Stimulated activated CD8-positive, alpha-beta memory T cell treated with anti-CD3 and anti-CD28 coated beads, Interleukin-7, amount 100 ng/mL, for 48 hours (primary cell): ENCODE measurements around the gene SSNA1.

ENCODE experiments used
- DNase-seq, 2 donors: peaks; one replicate each; pipeline ENCODE4 v3.0.0-alpha.2; 2020; ENCODE audit warnings: low read depth in 1 of 2; ENCODE audit errors: extremely low read depth in 1 of 2

Gene SSNA1

DNA sequence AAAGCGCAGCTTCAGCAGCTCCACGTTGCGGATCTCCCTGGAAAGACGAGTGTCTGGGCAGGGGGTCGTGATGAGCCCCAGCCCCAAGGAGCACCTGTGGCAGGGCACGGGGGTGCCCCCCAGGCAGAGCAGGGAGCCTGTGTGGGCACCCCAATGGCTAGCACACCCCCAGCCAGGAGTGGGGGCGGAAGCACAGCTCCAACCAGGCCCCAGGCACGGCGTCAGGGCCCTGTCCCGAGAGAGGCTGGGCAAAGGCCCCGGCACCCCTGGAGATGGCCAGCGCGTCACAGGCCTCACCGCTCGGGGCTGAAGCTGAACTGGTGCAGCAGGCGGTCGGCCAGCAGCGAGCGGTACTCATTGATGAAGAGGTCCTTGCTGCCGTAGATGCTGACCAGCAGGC is 8.0 kb upstream of the SSNA1 start:
- DNase-seq = no peak

GRCh38 chr9:137181680-137182079 is 6.8 kb upstream of the SSNA1 start:
- DNase-seq = no peak

DNA sequence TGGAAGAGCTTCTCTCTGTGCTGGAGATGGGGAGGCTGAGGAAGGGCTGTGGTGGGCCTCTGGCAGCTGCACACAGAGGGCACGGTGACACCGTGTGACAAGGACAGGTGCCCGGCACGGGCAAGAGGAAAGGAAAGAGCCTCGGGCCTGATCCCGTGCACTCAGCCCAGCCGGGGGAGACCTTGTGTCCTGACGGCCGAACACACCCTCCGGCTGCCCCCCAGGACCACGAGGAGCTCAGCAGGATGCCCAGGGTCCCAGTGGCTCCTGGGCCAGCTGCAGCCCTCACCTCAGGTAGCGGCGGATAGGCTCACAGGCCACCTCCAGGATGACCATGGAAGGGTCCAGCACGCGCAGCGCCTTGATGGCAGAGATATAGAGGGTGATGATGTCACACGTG is 5.6 kb upstream of the SSNA1 start:
- no peak for DNase-seq

DNA sequence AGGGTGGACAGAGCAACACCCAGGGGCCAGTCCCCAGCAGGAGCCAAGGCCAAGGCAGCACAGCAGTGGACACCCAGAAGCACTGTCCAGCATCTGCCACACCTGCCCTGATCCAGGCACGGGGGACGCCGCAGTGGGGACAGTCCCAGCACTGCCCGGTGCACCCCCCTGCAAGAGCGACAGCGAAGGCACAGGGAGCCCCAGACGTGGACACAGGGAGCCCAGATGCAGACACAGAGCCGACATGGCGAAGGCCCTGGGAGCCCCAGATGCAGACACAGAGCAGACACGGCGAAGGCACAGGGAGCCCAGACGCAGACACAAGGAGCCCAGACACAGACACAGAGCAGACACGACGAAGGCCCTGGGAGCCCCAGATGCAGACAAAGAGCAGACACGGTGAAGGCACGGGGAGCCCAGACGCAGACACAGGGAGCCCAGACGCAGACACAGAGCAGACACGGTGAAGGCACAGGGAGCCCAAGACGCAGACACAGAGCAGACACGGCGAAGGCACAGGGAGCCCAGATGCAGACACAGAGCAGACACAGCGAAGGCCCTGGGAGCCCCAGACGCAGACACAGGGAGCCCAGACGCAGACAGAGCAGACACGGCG is 4.4 kb upstream of the SSNA1 start:
- DNase-seq = no peak

- DNase-seq = no peak
These were observed 3.4 kb upstream of the SSNA1 start for GRCh38 chr9:137184881-137185660.

GRCh38 chr9:137185921-137186320 is 2.6 kb upstream of the SSNA1 start:
- DNase-seq = no peak

- no peak for DNase-seq
These were observed 2.1 kb upstream of the SSNA1 start for GRCh38 chr9:137186385-137186784.

DNA sequence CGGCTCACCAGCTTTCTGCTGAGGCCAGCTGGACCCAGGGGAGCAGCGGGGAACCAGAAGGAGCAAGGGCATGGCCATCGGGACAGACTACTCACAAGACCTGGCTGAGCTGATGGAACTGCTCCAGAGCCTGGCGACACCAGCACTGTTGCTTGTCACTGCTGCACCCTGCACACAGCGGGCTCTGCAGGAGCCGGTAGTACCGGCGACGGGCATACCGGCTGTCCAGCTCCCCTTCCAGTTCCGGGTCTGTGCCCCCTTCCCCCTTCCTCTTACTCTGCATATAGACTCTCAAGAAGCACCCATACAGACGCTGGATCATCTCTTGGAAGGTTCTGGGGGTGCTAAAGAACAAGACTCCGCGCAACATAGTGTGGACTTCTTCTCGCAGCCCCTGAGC is 1.1 kb upstream of the SSNA1 start:
- no peak for DNase-seq

DNA sequence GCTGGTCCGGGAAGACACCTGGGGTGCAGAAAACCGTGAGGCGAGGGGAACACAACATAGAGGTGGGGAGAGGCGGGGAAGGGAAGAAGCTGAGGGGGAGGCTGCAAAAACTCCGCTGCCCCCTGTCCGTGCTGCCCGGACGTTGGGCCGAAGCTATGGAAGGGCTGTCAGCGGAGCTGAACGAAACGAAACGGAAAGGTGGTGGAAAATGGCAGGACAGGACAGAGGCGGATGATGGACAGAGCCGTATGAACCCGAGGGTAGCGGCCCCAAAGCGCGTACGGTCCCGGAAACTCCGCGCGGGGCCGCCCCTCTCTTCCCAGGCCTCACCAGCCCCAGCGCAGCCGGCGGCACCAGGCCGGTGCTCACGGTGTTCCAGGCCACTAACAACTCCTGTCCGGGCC is 388 bp upstream of the SSNA1 start:
- DNase-seq = no peak

DNA sequence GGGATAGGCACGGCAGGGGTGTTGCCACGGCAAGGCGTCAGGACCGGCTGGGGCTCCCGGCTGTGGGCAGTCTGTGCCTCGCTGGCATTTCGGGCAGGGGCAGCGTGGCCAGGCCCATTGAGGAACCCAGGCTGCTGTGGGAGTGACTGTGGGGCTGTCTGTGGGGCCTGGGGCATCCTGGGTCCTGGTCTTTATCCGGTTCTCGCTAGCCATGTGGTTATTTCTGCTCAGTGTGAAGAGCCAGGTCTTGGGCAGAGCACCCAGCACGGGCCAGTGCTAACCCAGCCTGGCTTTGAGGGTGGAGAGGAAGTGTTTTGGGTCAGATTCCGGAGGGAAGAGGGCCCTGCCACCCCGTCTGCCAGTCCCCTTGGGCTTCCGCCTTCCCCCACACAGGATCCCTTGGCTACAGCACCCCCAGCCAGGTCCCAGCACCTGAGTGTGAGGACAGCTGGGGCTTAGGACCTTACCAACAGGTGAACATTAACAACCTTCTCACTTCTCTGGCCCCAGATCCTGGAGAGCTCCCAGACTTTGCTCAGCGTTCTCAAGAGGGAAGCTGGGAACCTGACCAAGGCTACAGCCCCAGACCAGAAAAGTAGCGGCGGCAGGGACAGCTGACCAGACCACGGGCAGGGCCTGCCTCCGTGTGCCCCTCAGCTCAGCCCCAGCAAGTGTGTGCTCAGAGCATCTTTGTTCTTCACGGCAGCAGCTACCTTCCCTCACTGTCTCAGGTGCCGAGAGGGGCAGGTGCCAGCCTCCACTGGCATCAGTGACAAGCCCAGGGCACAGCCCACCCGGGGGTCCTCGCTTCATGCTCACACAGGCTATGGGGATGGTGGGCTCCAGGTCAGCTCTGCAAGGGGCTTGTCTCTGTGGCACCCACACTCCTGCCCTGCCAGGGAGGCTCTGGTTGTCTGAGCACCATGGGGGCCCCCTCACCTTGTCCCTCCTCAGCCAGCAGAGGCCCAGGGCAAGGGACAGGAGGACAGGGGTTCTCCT is 1.1 kb downstream of the SSNA1 start:
- no peak for DNase-seq

GRCh38 chr9:137190315-137190856 is 1.9 kb downstream of the SSNA1 start:
- no peak for DNase-seq

- no peak for DNase-seq
These were observed 2.8 kb downstream of the SSNA1 start for GRCh38 chr9:137191245-137191644.

DNA sequence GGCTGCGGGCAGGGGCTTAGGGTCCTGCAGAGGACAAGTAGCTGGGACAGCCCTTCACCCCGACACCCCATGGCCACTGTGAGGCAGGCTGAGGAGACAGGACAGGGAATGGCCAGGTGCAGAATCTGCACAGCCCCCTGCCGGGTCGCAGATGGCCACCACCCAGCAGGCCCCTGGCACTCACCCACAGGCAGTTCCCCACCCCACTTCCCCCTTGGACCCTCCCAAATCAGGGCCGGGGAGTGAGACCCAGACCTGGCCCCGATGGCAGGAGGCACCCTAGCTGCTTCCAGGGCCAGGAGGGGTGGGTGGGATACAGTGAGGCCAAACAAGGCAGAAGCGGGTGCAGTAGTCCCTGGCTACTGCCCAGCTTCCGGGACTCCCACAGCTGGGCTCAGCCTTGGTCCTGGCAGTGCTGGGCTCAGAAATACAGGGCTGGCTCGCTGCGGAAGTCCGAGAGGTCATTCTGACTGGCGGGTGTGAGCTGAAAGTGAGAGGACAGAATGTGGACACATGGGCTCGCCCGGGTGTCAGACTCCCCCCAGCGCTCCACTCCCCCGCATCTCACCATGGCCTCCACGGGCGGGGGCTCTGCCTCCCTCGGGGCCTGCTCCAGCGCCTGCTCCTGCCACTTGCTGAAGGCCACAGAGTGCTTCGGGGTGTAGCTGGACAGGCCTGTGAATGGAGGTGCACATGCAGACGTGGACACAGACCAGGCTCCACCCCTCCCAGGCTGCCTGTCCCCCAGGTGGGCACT is 3.4 kb downstream of the SSNA1 start:
- no peak for DNase-seq

DNA sequence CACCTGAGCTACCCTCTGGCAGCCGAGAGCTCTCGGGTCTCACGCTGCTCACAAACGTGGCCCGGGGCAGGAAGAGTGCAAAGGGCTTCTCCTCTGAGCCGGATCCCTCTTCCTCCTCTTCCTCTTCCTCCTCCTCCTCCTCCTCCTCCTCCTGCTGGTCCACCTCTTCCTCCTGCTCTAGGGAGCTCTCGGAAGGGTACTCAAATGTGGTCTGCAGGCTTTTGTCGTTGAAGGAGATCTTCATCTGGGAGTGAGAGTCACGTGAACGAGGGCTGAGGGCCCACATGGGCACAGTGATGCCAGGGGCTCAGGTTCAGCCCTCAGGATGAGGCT is 3.9 kb downstream of the SSNA1 start:
- no peak for DNase-seq

DNA sequence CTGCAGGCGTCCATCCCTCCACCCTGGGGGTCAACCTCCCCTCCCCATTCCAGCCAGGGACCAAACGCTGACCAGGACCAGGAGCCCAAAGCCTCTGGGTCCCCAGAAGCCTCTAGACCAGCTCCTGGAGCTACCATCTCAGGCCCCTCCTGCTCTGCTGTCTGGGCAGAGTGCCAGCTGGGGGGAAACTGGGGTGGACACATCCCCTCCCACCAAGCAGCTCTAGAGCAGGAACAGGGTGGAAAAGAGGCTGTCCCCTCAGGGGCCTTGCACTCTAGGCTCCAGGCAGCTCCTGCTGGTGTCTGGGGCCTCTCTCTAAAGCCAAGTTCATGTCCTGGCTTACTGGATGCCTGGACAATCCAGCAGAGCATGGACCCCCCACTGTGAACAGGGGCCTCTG is 4.4 kb downstream of the SSNA1 start:
- DNase-seq = no peak

GRCh38 chr9:137193771-137194170 is 5.3 kb downstream of the SSNA1 start:
- DNase-seq = no peak

GRCh38 chr9:137194388-137194787 is 5.9 kb downstream of the SSNA1 start:
- DNase-seq = no peak

DNA sequence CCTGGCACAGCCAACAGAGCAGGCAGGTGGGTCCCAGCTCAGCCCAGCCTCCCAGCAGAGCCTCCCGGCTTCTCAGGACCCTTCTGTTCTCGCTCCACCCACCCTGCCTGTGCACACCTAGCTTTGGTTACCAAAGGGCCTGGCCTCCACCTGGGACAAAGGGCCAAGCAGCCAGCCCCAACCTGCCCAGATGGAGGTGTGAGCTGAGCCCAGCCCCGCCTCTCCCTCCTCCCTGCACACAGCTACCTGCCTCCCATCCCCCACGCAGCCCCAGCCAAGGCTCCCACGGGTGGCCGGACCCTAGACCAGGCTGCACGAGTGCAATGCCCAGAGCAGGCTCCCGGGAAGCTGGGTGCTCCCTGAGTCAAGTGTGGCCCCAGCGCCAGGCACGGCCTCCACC is 6.4 kb downstream of the SSNA1 start:
- no peak for DNase-seq

DNA sequence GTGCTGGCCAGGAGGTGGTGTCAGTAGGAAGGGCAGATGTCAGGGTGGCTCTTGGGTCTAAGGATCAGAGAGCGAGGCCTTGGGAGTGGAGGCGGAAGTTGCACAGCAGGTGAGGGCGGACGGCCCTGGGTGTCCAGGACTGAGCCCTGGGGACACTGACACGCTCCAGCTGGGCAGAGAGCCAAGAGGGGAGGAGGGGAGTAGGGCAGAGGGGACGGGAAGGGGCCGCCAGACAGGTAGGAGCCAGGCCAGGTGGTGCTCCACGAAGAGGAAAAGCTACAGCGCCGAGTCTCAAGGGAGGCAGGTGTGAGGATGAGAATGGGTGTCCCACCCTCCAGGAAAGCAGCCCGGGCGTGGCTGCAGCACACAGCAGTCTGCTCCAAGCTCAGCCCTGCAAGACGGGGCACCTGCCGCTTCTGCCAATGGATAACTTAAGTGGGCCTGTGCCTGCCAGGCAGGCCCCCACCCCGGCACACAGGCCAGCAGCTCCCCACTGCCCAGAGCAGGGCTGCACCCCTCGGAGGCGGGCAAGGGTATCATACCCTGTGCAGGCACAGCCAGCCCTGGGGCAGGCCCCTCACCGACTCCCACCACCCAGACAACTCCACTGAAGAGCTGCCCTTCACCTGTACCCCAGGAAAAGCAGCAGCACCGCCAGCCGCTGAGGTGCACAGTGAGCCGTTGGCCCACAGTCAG is 7.2 kb downstream of the SSNA1 start:
- no peak for DNase-seq
